Tibial nerve (tissue), 4 donors: ENCODE results near the gene SHMT1.
"Not testable (repeated sequence)": the region's sequence is repeated elsewhere in the genome, so short reads cannot be mapped to it uniquely, and the experiment has no call there.

ENCODE experiments used
- CTCF ChIP-seq, 5 experiments: fragments of 200-600 bp in 3 of 5; fragments of 450-650 bp in 2 of 5; sonication (generic) in 3 of 5; IDR thresholded peaks; one replicate each; pipeline ENCODE4 v1.5.1; 2016 to 2019; ENCODE audit warnings: antibody characterized with exemption in 5 of 5, mild to moderate bottlenecking in 3 of 5, moderate library complexity in 2 of 5
- EP300 ChIP-seq, 2 donors: sonication (generic); formaldehyde crosslinking; IDR thresholded peaks; one replicate each; pipeline ENCODE4 v1.6.1; 2017; ENCODE audit warnings: antibody characterized with exemption in 2 of 2, mild to moderate bottlenecking in 1 of 2
- POLR2A ChIP-seq, 2 donors: fragments of 450-650 bp; IDR thresholded peaks; one replicate each; pipeline ENCODE4 v1.6.1; 2017; ENCODE audit warnings: antibody characterized with exemption in 2 of 2, mild to moderate bottlenecking in 2 of 2, moderate library complexity in 2 of 2

GRCh38 chr17:18383079-18383481 lies 19.7 kb upstream of the SHMT1 start:
- TF ChIP-seq CTCF, EP300, POLR2A (IDR thresholded peaks at IDR 0.05): not testable (repeated sequence)
